GM23248 (cell line): ENCODE measurements around the gene COX6B2. TPM values are rescaled to one million over a fixed set of nuclear protein-coding genes. Genes with fewer than 3 reads are reported as not detected.

Experiments
- DNase-seq: peaks from one replicate; pipeline ENCODE4 v3.0.0-alpha.2; 2015
- H2AFZ ChIP-seq: fragments of 200-600 bp; sonication (generic); 2 replicates; pipeline ENCODE4 v1.6.1; 2016; ENCODE audit warnings: antibody characterized with exemption
- H3F3A ChIP-seq: fragments of 200-600 bp; sonication (generic); 2 replicates; pipeline ENCODE4 v1.6.1; 2016; ENCODE audit warnings: mild to moderate bottlenecking, antibody characterized with exemption, mixed run types; ENCODE audit not compliant: insufficient read depth
- H3K27ac ChIP-seq: fragments of 200-600 bp; sonication (generic); 2 replicates; pipeline ENCODE4 v1.5.1; 2016; ENCODE audit warnings: mild to moderate bottlenecking
- H3K27me3 ChIP-seq: fragments of 200-600 bp; sonication (generic); replicated peaks from 2 replicates; pipeline ENCODE4 v1.6.1; 2016; ENCODE audit warnings: mild to moderate bottlenecking; ENCODE audit not compliant: insufficient read depth
- H3K36me3 ChIP-seq: fragments of 200-600 bp; sonication (generic); 2 replicates; pipeline ENCODE4 v1.6.1; 2016; ENCODE audit warnings: low read depth, mild to moderate bottlenecking
- H3K4me1 ChIP-seq: fragments of 200-600 bp; sonication (generic); 2 replicates; pipeline ENCODE4 v1.6.1; 2016; ENCODE audit warnings: mild to moderate bottlenecking; ENCODE audit not compliant: insufficient read depth
- H3K4me2 ChIP-seq: fragments of 200-600 bp; sonication (generic); one replicate; pipeline ENCODE4 v1.6.1; 2016; ENCODE audit warnings: mild to moderate bottlenecking; ENCODE audit not compliant: unreplicated experiment
- H3K4me3 ChIP-seq: fragments of 200-600 bp; sonication (generic); 2 replicates; pipeline ENCODE4 v1.5.1; 2016; ENCODE audit warnings: mild to moderate bottlenecking
- H3K79me2 ChIP-seq: fragments of 200-600 bp; sonication (generic); 2 replicates; pipeline ENCODE4 v1.6.1; 2016; ENCODE audit warnings: mild to moderate bottlenecking; ENCODE audit not compliant: insufficient read depth
- H3K9ac ChIP-seq: fragments of 200-600 bp; sonication (generic); 2 replicates; pipeline ENCODE4 v1.6.1; 2016; ENCODE audit warnings: mild to moderate bottlenecking
- H3K9me2 ChIP-seq: fragments of 200-600 bp; sonication (generic); 2 replicates; pipeline ENCODE4 v1.6.1; 2016; ENCODE audit warnings: mixed run types, mild to moderate bottlenecking, moderate library complexity; ENCODE audit not compliant: insufficient read depth
- H3K9me3 ChIP-seq: fragments of 200-600 bp; sonication (generic); one replicate; pipeline ENCODE4 v1.6.1; 2017; ENCODE audit warnings: low read depth
- H4K20me1 ChIP-seq: fragments of 200-600 bp; sonication (generic); 2 replicates; pipeline ENCODE4 v1.6.0; 2016; ENCODE audit not compliant: insufficient read depth
- EZH2 ChIP-seq: fragments of 200-600 bp; sonication (generic); IDR thresholded peaks from 2 replicates; pipeline ENCODE4 v1.6.1; 2018; ENCODE audit warnings: antibody characterized with exemption, mild to moderate bottlenecking; ENCODE audit not compliant: insufficient read depth, poor library complexity, severe bottlenecking
- EZH2phosphoT487 ChIP-seq: fragments of 200-600 bp; sonication (generic); IDR thresholded peaks from 2 replicates; pipeline ENCODE4 v1.6.1; 2018; ENCODE audit warnings: antibody characterized with exemption, moderate library complexity, mild to moderate bottlenecking, low read depth; ENCODE audit not compliant: insufficient read depth
- WGBS, 2 experiments: methylation state at CpG; one replicate each; pipeline ENCODE4 v1.1.6; 2015 to 2017; ENCODE audit warnings: low lambda C conversion rate in 2 of 2, low coverage in 1 of 2; ENCODE audit errors: missing lambda C conversion rate in 2 of 2; 5-methylcytosine and 5-hydroxymethylcytosine counted together
- in situ Hi-C: fragments of 300-500 bp; cut with MboI; formaldehyde crosslinking; loops from 2 replicates; pipeline ENCODE4 v1.15.0; 2020
- polyA plus RNA-seq: library from polyadenylated mRNA; unstranded; fragments of >200 nt; fragmentation: Nextera tagmentation; extraction: Ambion mirVana; gene quantifications from 2 replicates; pipeline ENCODE4 v1.2.1, GENCODE V29; 2016
- total RNA-seq: library from RNA; depleted of rRNA; stranded (reverse); fragments of >200 nt; shearing (Covaris generic); gene quantifications from 2 replicates; pipeline ENCODE4 v1.2.3, GENCODE V29; 2014

Gene COX6B2
- total and polyA plus RNA-seq, 2 experiments from 2014 or later: not detected

- Histone ChIP-seq H3F3A (peaks cover 48% of the 10 kb centered on the region), H3K4me1 (no peaks in the 10 kb centered on the region), H3K79me2 (peaks cover 15% of the 10 kb centered on the region), H3K27me3 (no peaks in the 10 kb centered on the region), H3K4me3 (no peak overlapping the region), H3K36me3 (peaks cover 4% of the 10 kb centered on the region; the same call in 1 of the 2 replicates), H3K9ac (no peak overlapping the region), H3K4me2 (no peak overlapping the region), H3K27ac (no peak overlapping the region), H2AFZ (no peak overlapping the region), H4K20me1 (no peaks in the 10 kb centered on the region; the same call in 1 of the 2 replicates), H3K9me3 (no peaks in the 10 kb centered on the region), H3K9me2 (no peaks in the 10 kb centered on the region)
- WGBS, 2 experiments: 93 to 94% methylated on average over 12 of the region's 12 CpGs
- in situ Hi-C loops: no loop called here
- no peak for TF ChIP-seq EZH2phosphoT487
- TF ChIP-seq EZH2: no peak
- no peak for DNase-seq
These were observed 43.8 kb upstream of the COX6B2 start for GRCh38 chr19:55398200-55398925.

GRCh38 chr19:55392820-55393761 lies 38.6 kb upstream of the COX6B2 start:
- DNase-seq: no peak

DNA sequence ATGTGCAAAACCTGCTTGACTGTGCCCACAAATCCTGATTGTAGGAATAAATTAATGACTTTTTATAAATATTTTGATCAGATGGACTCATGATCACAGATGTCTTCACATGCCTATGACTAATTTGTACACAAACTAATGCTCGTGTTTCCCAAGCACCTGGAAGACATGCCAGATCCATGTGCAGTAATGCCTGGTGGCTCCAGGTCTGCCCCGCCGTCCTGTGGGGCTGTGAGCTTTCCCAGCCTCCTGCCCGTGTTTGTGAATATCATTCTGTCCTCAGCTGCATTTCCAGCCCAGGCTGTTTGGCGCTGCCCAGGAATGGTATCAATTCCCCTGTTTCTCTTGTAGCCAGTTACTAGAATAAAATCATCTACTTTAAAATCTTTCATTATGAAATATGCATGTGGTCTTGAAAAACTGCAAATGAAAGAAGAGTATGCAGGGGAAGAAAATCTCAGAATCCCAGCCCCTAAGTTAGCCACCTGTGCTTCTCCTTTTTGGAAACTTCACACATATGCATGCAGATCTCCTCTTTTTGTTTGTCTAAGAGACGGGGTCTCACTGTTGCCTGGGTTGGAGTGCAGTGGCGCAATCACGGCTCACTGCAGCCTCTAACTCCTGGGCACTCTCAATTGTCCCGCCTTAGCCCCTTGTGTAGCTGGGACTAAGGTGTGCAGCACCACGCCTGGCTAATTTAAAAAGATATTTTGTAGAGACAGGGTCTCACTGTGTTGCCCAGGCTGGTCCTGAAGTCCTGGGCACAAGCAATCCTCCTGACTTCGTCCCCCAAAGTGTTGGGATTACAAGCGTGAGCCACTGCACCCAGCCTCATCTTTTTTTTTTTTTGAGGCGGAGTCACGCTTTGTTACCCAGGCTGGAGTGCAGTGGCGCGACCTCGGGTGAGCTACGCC lies 37.4 kb upstream of the COX6B2 start:
- Histone ChIP-seq H3K27me3 (no peaks in the 10 kb centered on the region), H3F3A (peaks cover 44% of the 10 kb centered on the region), H3K4me1 (peaks cover 20% of the 10 kb centered on the region; the same call in 1 of the 2 replicates), H3K9ac (no peak overlapping the region), H3K36me3 (peaks cover 24% of the 10 kb centered on the region; the same call in 1 of the 2 replicates), H3K4me3 (no peak overlapping the region), H3K4me2 (no peak overlapping the region), H3K79me2 (peaks cover 43% of the 10 kb centered on the region), H2AFZ (no peak overlapping the region), H3K9me3 (no peaks in the 10 kb centered on the region), H4K20me1 (peaks cover 12% of the 10 kb centered on the region; the same call in 1 of the 2 replicates), H3K27ac (0 out of 2 replicates have a peak overlapping the region, but pooled peaks have one; percentile 17), H3K9me2 (no peaks in the 10 kb centered on the region)
- TF ChIP-seq EZH2phosphoT487: no peak
- 73 to 76% methylated on average over 18 of the region's 18 CpGs for WGBS, 2 experiments
- DNase-seq: peak; percentile 66
- in situ Hi-C loops: no loop called here

More at GRCh38 chr19:55392820-55393761, 38.6 kb upstream of the COX6B2 start:
- H3K9me2 ChIP-seq: no peaks in the 10 kb centered on the region
- H3K4me2 ChIP-seq: no peak overlapping the region
- peaks cover 48% of the 10 kb centered on the region for H3F3A ChIP-seq
- peaks cover 7% of the 10 kb centered on the region; the same call in 1 of the 2 replicates for H4K20me1 ChIP-seq
- H3K9me3 ChIP-seq: no peaks in the 10 kb centered on the region
- 80 to 86% methylated on average over 15 to 18 of the region's 18 CpGs for WGBS, 2 experiments
- H3K36me3 ChIP-seq: peaks cover 13% of the 10 kb centered on the region; the same call in 1 of the 2 replicates
- in situ Hi-C loops: no loop called here
- H3K27ac ChIP-seq: no peak overlapping the region
- H3K4me3 ChIP-seq: no peak overlapping the region
- H3K4me1 ChIP-seq: peaks cover 10% of the 10 kb centered on the region; the same call in 1 of the 2 replicates
- TF ChIP-seq EZH2 (no peak), EZH2phosphoT487 (no peak)
- no peaks in the 10 kb centered on the region for H3K27me3 ChIP-seq
- peaks cover 32% of the 10 kb centered on the region for H3K79me2 ChIP-seq
- H2AFZ ChIP-seq: no peak overlapping the region
- no peak overlapping the region for H3K9ac ChIP-seq
